ENCODE measurements around the gene KPNB1. TPM values are rescaled to one million over a fixed set of nuclear protein-coding genes. Genes with fewer than 3 reads are reported as not detected.

Gene KPNB1
- 327 and 374 TPM in 2 replicates for total RNA-seq

DNA sequence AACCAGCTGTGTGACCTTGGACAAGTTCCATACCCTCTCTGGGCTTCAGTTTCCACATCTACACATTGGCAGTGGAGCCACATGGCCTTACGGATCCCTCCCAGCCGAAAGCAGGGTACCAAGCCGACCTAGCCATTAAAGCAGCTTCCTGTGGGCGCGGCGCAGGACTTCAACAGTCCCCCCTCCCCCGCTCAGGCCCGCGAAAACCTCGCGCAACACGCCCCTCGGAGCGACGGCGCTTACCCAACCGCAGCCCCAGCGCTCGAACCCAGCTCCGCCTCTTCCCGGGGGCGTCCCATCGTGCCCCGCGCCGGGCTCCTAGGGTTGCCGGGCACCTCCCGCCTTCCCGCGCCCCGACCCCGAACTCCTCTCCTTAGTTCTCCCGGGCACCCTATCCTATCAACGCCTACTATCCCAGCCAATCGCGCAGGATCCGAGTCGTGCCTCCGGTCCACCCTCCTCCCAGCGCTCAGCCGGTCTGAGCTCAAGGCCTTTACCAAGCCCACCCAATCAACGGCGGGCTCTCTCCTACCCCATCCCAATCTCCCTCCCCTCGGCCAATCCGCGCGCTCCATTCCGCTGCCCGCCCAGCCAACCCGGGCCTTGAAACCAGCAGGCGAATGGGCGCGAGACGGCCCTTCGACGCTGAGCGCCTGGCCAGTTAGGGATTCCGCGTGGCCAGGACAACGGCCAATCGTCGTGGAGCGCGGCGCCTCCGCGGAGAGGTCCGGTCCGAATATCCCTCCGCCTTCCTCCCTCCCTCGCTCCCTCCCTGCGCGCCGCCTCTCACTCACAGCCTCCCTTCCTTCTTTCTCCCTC lies at the start of gene KPNB1:
Gene KPNB1, plus strand, starts transcription at position 767 of the 819 bp plus-strand sequence. CDS start 326 bp downstream, outside the sequence.

DNA sequence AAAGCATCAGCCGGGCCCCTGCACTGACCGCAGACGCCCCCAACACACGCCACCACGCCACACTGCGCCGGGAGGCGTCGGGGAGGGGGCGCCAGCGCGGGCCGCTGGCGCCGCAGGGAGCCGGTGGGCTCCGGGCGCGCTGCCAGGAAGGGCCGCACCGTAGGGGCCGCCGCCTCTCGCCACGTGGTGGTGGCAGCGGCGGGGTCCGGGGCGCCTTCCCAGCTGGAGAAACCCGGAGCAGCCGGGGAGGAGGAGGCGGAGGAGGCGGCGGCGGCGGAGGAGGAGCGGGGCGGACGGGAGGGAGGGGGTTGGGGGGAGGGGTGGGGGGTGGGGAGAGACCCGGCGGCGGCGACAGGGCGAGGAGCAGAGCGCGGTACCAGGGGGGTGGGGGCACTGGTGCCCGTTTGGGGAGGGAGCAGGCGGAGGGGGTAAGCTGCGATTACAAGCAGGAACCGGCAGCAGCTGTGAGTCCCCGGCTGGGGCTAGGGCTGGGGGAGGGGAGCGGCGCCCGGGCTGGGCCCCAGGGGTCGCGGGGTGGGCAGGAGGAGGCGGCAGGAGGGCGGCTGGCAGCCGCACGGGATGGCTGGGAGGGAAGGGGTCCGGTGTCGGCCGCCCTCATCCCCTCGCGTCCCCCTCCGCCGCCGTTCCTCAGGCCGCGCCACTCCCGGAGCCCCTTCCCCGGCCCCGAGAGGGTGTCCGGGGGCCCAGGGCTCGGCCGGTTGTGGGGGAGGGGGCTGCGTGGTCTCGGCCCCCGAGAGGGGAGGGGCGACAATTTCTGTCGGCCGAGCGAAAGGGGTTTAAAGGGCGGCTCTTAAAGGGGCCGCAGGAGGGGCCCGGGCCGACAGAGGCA lies 44.2 kb downstream of the KPNB1 start, which contains the start of gene TBKBP1:
Gene TBKBP1, plus strand, starts transcription at position 431 of the 850 bp plus-strand sequence. CDS start 1,952 bp downstream, outside the sequence.

DNA sequence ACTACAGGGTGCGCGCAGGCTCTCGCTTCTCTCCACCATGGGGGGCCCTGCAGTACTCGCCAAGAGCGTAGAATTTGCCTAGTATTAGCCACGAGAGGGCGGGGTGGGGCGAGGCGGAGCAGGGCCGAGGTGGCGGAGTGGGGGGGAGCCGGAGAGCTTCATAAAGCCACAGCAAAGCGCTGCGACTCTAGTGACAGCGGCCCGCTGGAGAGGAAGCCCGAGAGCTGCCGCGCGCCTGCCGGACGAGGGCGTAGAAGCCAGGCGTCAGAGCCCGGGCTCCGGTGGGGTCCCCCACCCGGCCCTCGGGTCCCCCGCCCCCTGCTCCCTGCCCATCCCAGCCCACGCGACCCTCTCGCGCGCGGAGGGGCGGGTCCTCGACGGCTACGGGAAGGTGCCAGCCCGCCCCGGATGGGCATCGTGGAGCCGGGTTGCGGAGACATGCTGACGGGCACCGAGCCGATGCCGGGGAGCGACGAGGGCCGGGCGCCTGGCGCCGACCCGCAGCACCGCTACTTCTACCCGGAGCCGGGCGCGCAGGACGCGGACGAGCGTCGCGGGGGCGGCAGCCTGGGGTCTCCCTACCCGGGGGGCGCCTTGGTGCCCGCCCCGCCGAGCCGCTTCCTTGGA lies 83.4 kb downstream of the KPNB1 start, which contains the start of gene TBX21:
Gene TBX21, plus strand, starts transcription at position 190 of the 627 bp plus-strand sequence. Its CDS starts 219 bp downstream, at position 409.

Other genes starting within 250 kb of the KPNB1 start
- 185 and 196 TPM in 2 replicates for gene NPEPPS, start 118.8 kb upstream of the KPNB1 start, total RNA-seq
- gene TBKBP1, start 44.2 kb downstream of the KPNB1 start, total RNA-seq, result 9.9 and 12.5 TPM in 2 replicates
- not detected in 2 replicates for gene TBX21, start 83.3 kb downstream of the KPNB1 start, total RNA-seq
- gene OSBPL7, start 171.9 kb downstream of the KPNB1 start, total RNA-seq, result 6.0 and 6.7 TPM in 2 replicates
- gene MRPL10, start 181.6 kb downstream of the KPNB1 start, total RNA-seq, result 23.0 and 24.5 TPM in 2 replicates
- 0.10 and 0.20 TPM in 2 replicates for gene LRRC46, start 181.8 kb downstream of the KPNB1 start, total RNA-seq
- 27.0 and 29.8 TPM in 2 replicates for gene SCRN2, start 191.4 kb downstream of the KPNB1 start, total RNA-seq
- 0.07 and 0.23 TPM in 2 replicates for gene SP6, start 201.2 kb downstream of the KPNB1 start, total RNA-seq
- gene SP2, start 246.3 kb downstream of the KPNB1 start, total RNA-seq, result 1.6 and 1.8 TPM in 2 replicates

Data from smooth muscle cell of the pulmonary artery (primary cell).